Embryonic facial prominence (tissue), 1 donor: ENCODE results near the gene VPS41.

Source experiments
- DNase-seq: peaks from one replicate; pipeline ENCODE4 v3.0.0-alpha.2; 2016; ENCODE audit errors: extremely low spot score

Gene VPS41

GRCh38 chr7:38905056-38905759, 3.8 kb downstream of the VPS41 start:
- no peak for DNase-seq

- no peak for DNase-seq
Measured at GRCh38 chr7:38903057-38903456, 5.9 kb downstream of the VPS41 start.

GRCh38 chr7:38902449-38902848, 6.5 kb downstream of the VPS41 start:
- DNase-seq: no peak

DNA sequence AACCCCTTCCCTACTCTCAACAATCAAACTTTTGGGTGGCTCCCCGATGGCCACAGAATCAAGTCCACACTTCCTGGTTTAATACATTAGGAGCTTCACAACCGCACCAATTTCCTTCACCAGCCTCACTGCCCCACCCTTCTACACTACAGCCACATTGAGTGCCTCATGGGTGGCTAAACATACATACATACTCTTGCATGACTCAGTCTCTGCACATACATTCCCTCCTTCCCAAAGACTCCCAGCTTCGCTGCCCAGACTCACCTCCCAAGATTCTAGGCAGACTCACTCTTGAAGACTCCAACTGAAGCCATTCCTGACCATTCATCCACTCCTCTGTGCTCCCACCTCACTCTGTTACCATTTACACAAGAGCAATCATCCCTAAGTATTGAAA, 15.9 kb downstream of the VPS41 start:
- DNase-seq: no peak

DNA sequence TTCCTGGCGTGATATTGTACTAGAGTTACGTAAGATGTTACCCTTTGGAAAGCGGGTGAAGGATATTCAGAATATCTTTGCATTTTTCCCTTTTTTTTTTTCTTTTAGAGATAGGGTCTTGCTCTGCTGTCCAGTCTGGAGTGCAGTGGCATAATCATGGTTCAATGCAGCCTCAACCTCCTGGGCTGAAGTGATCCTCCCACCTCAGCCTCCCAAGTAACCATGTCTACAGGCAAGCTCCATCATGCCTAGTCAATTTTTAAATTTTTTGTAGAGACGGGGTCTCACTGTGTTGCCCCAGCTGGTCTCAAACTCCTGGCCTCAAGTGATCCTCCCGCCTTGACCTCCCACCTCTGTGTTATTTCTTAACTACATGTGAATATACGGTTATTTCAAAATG, 18.4 kb downstream of the VPS41 start:
- DNase-seq: no peak

DNA sequence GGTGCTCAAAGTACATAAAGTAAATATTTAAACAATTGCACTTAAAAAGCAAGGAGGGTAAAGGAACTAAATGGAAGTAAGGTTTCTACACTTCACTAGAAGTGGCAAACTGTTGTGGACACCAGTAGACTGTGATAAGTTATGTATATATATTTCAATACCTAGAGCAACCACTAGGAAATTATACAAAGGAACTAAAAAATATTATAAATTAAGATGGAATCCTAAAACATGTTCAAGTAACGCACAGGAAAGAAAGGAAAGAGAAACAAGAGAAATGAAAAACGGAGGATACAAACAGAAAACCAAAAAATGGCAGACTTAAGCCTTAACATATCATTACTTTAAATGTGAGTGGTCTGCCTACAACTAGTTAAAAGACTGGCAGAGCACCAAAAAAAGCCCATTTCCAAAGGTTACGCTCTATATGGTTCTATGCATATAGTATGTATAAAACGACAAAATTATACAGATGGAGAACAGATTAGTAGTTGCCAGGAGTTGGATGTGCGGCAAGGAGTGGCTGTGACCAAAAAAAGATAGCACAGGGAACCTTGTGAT, 19.0 kb downstream of the VPS41 start:
- DNase-seq: no peak

- no peak for DNase-seq
Measured at GRCh38 chr7:38889079-38889478, 19.9 kb downstream of the VPS41 start.

DNA sequence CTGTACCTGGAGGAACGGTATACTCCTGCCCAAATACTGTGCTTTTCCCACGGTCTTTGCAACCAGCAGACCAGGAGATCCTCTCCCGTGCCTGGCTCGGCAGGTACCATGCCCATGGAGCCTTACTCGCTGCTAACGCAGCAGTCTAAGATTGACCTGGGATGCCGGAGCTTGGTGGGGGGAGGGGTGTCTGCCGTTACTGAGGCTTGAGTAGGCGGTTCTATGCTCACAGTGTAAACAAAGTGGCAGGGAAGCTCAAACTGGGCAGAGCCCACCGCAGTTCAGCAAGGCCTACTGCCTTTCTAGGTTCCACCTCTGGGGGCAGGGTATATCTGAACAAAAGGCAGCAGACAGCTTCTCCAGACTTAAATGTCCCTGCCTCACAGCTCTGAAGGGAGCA, 22.7 kb downstream of the VPS41 start:
- DNase-seq: no peak

DNA sequence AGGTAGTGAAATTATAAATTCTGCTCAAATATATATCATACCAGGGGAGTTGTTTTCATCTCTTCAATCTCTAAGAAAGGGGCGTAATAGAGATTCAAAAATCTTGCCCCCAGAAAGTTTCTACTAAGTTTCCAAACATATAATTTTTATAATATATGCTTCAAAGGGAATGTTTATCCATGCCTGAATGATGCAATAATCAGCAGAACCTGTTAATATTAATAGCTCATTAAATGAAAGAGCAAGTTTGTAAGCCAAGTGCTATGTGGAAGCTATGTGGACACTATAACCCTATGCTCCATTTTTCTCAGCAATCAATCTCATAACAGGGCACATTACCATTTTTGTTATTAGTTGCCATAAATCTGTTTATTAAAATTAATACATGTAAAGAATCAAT, 25.3 kb downstream of the VPS41 start:
- DNase-seq: no peak

DNA sequence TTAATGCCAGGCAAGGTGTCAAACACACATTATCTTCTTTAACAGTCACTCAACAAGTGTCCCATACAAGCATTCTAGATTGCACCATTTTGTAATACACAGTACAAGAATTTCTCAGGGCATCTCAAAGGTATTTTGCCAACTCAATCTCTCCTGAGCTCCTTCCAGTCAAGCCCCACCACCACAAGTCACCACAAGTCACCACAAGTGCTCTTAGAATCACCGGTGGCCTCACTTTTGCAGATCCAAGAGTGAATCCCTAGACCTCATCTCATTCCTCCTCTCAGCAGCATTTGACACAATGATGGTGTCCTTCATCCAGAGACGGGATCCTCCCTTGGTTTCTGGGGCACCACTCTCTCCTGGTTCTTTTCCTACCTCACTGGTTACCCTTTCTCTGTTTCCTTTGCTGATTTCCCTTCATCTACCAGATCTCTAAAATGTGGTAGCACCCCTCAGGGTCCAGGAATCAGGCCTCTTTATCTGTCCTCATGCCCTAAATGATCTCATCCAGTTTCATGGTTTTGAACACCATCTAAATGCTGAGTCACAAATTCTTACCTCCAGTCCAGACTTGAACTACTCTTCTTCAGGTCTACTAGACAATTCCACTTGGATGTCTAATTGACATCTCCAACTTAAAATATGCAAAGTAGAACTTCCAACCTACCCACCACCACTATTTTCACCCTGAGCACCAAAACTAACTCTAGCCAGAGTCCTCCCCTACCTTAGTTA, 26.9 kb downstream of the VPS41 start:
- no peak for DNase-seq

DNA sequence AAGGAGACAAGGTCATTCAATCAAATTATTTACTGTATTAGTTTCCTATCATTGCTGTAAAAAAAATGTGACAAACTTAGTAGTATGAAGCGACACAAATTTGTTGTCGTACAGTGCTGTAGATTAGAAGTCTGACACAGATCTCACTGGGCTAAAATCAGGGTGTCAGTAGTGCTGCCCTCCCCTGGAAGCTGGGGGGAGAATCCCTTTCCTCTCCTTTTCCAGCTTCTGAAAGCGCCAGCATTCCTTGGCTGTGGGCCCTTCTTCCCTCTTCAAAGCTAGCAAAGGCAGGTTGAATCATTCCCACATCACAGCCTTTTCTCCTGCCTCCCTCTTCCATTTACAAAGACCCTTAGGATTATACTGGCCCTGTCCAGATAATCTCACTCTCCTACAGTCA, 28.0 kb downstream of the VPS41 start:
- no peak for DNase-seq

DNA sequence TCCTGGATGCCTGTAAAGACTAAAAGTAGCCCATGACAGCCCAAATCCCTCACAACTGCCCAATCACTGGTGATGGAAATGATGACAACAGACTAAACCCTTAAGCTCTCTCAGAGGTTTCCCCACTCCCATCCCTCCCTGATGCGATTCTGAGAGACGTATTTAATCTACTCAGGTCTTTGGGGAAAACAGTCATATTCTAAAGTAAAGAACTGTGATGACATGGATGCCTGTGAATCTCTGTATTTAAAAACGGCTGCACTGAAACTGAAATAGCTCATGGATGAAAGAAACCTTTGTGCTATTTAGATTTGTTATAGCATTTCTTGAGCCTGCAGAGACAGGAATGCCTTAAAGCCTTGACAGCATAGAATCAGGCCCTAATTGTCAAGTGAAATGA, 28.5 kb downstream of the VPS41 start:
- DNase-seq: no peak

GRCh38 chr7:38880035-38880434, 29.0 kb downstream of the VPS41 start:
- DNase-seq: no peak

- DNase-seq: no peak
Measured at GRCh38 chr7:38878694-38879457, 30.1 kb downstream of the VPS41 start.

- no peak for DNase-seq
Measured at GRCh38 chr7:38873433-38873832, 35.6 kb downstream of the VPS41 start.

- no peak for DNase-seq
Measured at GRCh38 chr7:38872202-38872601, 36.8 kb downstream of the VPS41 start.

DNA sequence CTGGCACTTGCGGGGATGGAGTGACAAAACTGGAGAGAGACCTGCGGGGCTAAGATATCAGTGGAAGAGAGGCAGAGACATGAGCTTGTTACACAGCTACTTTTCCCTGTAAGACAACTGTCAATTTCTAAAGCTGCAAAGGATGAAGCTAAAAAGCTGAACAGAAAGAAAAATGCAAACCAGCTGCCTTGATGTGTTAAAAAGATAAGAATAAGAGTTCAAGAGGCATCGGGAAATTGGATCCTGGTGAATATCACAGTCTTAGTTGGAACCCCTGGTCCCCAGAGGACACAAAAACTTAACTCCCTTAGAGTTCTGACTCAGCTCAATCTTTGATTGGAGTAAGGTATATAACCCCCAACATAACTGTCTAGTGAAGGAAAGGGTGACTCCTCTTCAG, 38.8 kb downstream of the VPS41 start:
- no peak for DNase-seq

DNA sequence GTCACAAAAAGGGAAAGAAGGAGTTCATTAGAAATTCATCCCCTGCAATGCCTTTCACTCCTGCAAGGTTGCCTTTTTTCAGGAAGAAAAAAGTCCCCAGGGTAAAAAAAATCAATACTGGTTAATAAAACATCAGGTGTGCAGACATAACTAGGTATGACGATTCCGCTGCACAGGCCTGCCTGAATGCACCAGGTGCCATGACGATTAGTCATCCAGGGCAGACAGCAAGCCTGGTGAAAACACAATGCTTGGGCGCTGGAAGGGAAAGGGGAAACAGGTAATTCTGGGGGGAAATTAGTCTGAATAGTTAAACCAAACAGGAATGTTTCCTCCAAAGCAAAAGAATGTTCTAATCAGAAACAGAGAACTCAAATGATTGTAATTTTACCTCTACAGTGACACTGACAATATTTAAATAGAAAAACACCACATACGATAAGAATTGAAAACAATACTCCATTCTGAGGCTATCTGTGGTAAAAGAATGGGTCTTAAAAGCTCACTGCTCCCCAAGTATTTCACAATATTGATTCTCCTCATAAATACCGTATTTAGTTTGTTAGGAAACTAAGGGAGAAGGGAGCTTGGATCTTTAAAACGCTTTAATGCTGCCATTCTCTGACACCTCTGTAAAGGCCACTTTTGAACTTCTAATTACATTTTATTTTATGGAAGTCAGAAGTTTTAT, 45.2 kb downstream of the VPS41 start:
- DNase-seq: no peak

- DNase-seq: no peak
Measured at GRCh38 chr7:38862666-38863065, 46.3 kb downstream of the VPS41 start.

DNA sequence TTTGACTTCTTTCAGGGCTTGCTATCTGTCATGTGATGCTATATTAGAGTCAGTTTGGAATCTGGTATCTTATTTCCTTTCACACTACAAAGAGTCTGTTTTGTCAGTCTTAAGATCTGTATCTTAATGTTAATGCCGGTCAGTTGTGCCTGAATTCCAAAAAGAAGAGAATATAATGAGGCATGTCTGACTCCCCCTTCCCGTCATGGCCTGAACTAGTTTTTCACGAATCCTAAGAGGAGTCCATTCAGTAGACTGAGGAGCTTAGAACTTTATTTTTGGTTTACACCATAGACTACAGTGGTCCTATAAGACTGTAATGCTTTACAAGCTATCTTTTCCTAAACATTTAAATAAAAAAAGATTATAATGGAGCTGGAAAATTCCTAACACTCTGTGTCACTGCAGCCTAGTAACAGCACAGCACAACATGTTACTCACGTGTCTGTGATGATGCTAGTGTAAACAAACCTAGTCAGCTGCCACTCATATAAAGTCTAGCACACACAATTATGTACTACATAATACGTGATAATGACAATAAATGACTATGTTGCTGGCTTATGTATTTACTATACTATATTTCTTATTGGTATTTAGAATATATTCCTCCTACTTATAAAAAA, 50.6 kb downstream of the VPS41 start:
- no peak for DNase-seq

- no peak for DNase-seq
Measured at GRCh38 chr7:38855867-38856266, 53.1 kb downstream of the VPS41 start.
